ENCODE results near the gene RAF1. TPM values are rescaled to one million over a fixed set of nuclear protein-coding genes. Genes with fewer than 3 reads are reported as not detected.

RAF1 gene
- total and polyA plus RNA-seq, 2 donors (not counting 3 experiments of a cell fraction or from before 2014, with no cell fraction given), result 73.8 to 86.2 TPM

- H3K79me2 ChIP-seq (ENCODE audit: control insufficient read depth, insufficient read depth, low read length), result no peaks in the 10 kb centered on the region
- H3K9ac ChIP-seq (replicated peaks; ENCODE audit: extremely low read depth, insufficient read depth, low read length), result no peak overlapping the region
- H3K9me3 ChIP-seq (replicated peaks; ENCODE audit: control insufficient read depth, insufficient read depth, low read length), result no peaks in the 10 kb centered on the region
- no peak overlapping the region for H3K4me2 ChIP-seq (ENCODE audit: insufficient read depth, low read length)
- H3K36me3 ChIP-seq (ENCODE audit: control insufficient read depth in 2 of 2, extremely low read depth in 1 of 2, insufficient read depth in 2 of 2, low read length in 2 of 2), result no peaks in the 10 kb centered on the region
- H3K27me3 ChIP-seq (ENCODE audit: control insufficient read depth in 2 of 2, insufficient read depth in 2 of 2, low read length in 2 of 2), result peaks cover 0 to 2% of the 10 kb centered on the region in 2 experiments
- H3K4me1 ChIP-seq (ENCODE audit: control insufficient read depth, extremely low read depth, insufficient read depth, low read length), result no peaks in the 10 kb centered on the region
- no peak overlapping the region for H3K4me3 ChIP-seq (replicated peaks in 1 of 3; ENCODE audit: insufficient read depth in 1 of 3, low read depth in 1 of 3, low read length in 3 of 3)
- DNase-seq (ENCODE audit: low read depth, low spot score) (no peak), FAIRE-seq (no peak)
- H3K9me1 ChIP-seq (replicated peaks; ENCODE audit: control insufficient read depth, extremely low read depth, insufficient read depth, low read length), result no peaks in the 10 kb centered on the region
- ChIA-PET POLR2A (no interaction called here), CTCF (no interaction called here)
- no peak overlapping the region for H3K27ac ChIP-seq (ENCODE audit: insufficient read depth, low read depth, low read length)
- intact Hi-C loops (cut with micrococcal nuclease) (no loop called here), dilution Hi-C loops (cut with MboI; ENCODE audit: extremely low pct_ligation_motif_present, low sequenced_read_pairs) (no loop called here)
- no TSS peak for BruUV-seq (replicated peaks)
- H4K20me1 ChIP-seq (replicated peaks; ENCODE audit: control insufficient read depth, extremely low read depth, insufficient read depth, low read length), result no peaks in the 10 kb centered on the region
- no peak overlapping the region for H2AFZ ChIP-seq (ENCODE audit: low read depth, low read length)
- TF ChIP-seq POLR2AphosphoS5 (IDR thresholded peaks at IDR 0.05; ENCODE audit: insufficient read depth, low read depth, low read length) (no peak), MYC (IDR thresholded peaks at IDR 0.05; ENCODE audit: low read depth, low read length) (no peak)
Measured at GRCh38 chr3:12677616-12678015, 13.7 kb upstream of the RAF1 start.

- intact Hi-C loops (cut with micrococcal nuclease) (no loop called here), dilution Hi-C loops (cut with MboI; ENCODE audit: extremely low pct_ligation_motif_present, low sequenced_read_pairs) (no loop called here)
- no peak for FAIRE-seq
Measured at GRCh38 chr3:12675115-12675810, 11.3 kb upstream of the RAF1 start.

More at GRCh38 chr3:12675115-12675810, 11.3 kb upstream of the RAF1 start:
- Histone ChIP-seq H3K4me3 (replicated peaks in 1 of 3; ENCODE audit: insufficient read depth in 1 of 3, low read depth in 1 of 3, low read length in 3 of 3) (no peak overlapping the region), H3K79me2 (ENCODE audit: control insufficient read depth, insufficient read depth, low read length) (no peaks in the 10 kb centered on the region), H3K27me3 (ENCODE audit: control insufficient read depth in 2 of 2, insufficient read depth in 2 of 2, low read length in 2 of 2) (peaks cover 0 to 2% of the 10 kb centered on the region in 2 experiments), H3K4me1 (ENCODE audit: control insufficient read depth, extremely low read depth, insufficient read depth, low read length) (no peaks in the 10 kb centered on the region), H3K4me2 (ENCODE audit: insufficient read depth, low read length) (no peak overlapping the region), H2AFZ (ENCODE audit: low read depth, low read length) (no peak overlapping the region), H3K9ac (replicated peaks; ENCODE audit: extremely low read depth, insufficient read depth, low read length) (no peak overlapping the region), H3K36me3 (ENCODE audit: control insufficient read depth in 2 of 2, extremely low read depth in 1 of 2, insufficient read depth in 2 of 2, low read length in 2 of 2) (no peaks in the 10 kb centered on the region), H3K9me1 (replicated peaks; ENCODE audit: control insufficient read depth, extremely low read depth, insufficient read depth, low read length) (no peaks in the 10 kb centered on the region), H3K9me3 (replicated peaks; ENCODE audit: control insufficient read depth, insufficient read depth, low read length) (no peaks in the 10 kb centered on the region), H3K27ac (ENCODE audit: insufficient read depth, low read depth, low read length) (no peak overlapping the region), H4K20me1 (replicated peaks; ENCODE audit: control insufficient read depth, extremely low read depth, insufficient read depth, low read length) (no peaks in the 10 kb centered on the region)
- POLR2A ChIA-PET, result no interaction called here
- TF ChIP-seq POLR2A (IDR thresholded peaks at IDR 0.05; ENCODE audit: low read depth, low read length) (no peak), JUN (IDR thresholded peaks at IDR 0.05; ENCODE audit: borderline replicate concordance, insufficient read depth, insufficient read length, low read depth) (no peak), MAX (IDR thresholded peaks at IDR 0.05; ENCODE audit: insufficient read depth, insufficient read length) (no peak), CTCF (IDR thresholded peaks at IDR 0.05; ENCODE audit: extremely low read depth in 1 of 2, insufficient read depth in 1 of 2, low read depth in 1 of 2, low read length in 2 of 2) (no peak), MYC (IDR thresholded peaks at IDR 0.05; ENCODE audit: low read depth, low read length) (no peak), EZH2 (IDR thresholded peaks at IDR 0.05; ENCODE audit: borderline replicate concordance, low read depth, low read length, severe bottlenecking) (no peak), GATA2 (IDR thresholded peaks at IDR 0.05; ENCODE audit: insufficient read depth, insufficient read length, low read depth, low read length) (no peak), POLR2AphosphoS5 (IDR thresholded peaks at IDR 0.05; ENCODE audit: insufficient read depth, low read depth, low read length) (no peak), FOS (IDR thresholded peaks at IDR 0.05; ENCODE audit: borderline replicate concordance, insufficient read depth, low read length) (no peak)
- DNase-seq (ENCODE audit: low read depth, low spot score), result no peak
- CTCF ChIA-PET, result no interaction called here
- no TSS peak for BruUV-seq (replicated peaks)

Measured in endothelial cell of umbilical vein (primary cell).